OCI-LY7 (cell line): ENCODE results near the gene ELMO1. TPM values are rescaled to one million over a fixed set of nuclear protein-coding genes. Genes with fewer than 3 reads are reported as not detected.
A peak's percentile ranks its signal among the peaks of the same experiment; 100 is the strongest.

Experiments
- BruUV-seq: library from RNA; stranded (reverse); fragments of 400-500 nt; replicated peaks from 2 replicates; lab custom pipeline; 2021; lab: Mats Ljungman, UMichigan
- CTCF ChIA-PET: fragments of 300-600 bp; sonication (Branson Sonifier 250); formaldehyde crosslinking; loops from one replicate; lab custom pipeline; 2022; ENCODE audit warnings: antibody characterized with exemption; ENCODE audit not compliant: unreplicated experiment; lab: Charles Lee
- POLR2A ChIA-PET: fragments of 300-600 bp; sonication (Branson Sonifier 250); formaldehyde crosslinking; loops from one replicate; lab custom pipeline; 2022; ENCODE audit warnings: antibody characterized with exemption; lab: Charles Lee
- DNase-seq: peaks from one replicate; pipeline ENCODE4 v3.0.0-alpha.2; 2015; ENCODE audit warnings: low spot score
- H2AFZ ChIP-seq: fragments of 200-600 bp; sonication (generic), shearing (Covaris generic); 2 replicates; pipeline ENCODE4 v1.6.1; 2014; ENCODE audit warnings: mild to moderate bottlenecking, antibody characterized with exemption, low read length, moderate library complexity
- H3K27ac ChIP-seq: fragments of 200-600 bp; sonication (generic); 2 replicates; pipeline ENCODE4 v1.5.1; 2014; ENCODE audit warnings: mixed run types, low read depth, mild to moderate bottlenecking, moderate library complexity, low read length, inconsistent platforms; ENCODE audit not compliant: poor library complexity, severe bottlenecking
- H3K36me3 ChIP-seq: fragments of 200-600 bp; sonication (generic); 2 replicates; pipeline ENCODE4 v1.6.1; 2014; ENCODE audit warnings: mild to moderate bottlenecking, antibody characterized with exemption, low read length, moderate library complexity, mixed read lengths; ENCODE audit not compliant: insufficient read depth
- H3K4me1 ChIP-seq: fragments of 200-600 bp; sonication (generic); 2 replicates; pipeline ENCODE4 v1.5.1; 2014; ENCODE audit warnings: mild to moderate bottlenecking, low read length; ENCODE audit not compliant: insufficient read depth, poor library complexity, severe bottlenecking
- H3K4me2 ChIP-seq: fragments of 200-600 bp; sonication (generic); 2 replicates; pipeline ENCODE4 v1.6.1; 2014; ENCODE audit warnings: mild to moderate bottlenecking, low read length
- H3K4me3 ChIP-seq: fragments of 200-600 bp; sonication (generic); 2 replicates; pipeline ENCODE4 v1.5.1; 2014; ENCODE audit warnings: mild to moderate bottlenecking, low read depth, low read length; ENCODE audit not compliant: poor library complexity, severe bottlenecking
- H3K79me2 ChIP-seq: fragments of 200-600 bp; sonication (generic); 2 replicates; pipeline ENCODE4 v1.6.1; 2016; ENCODE audit warnings: low read depth, mild to moderate bottlenecking, low read length, moderate library complexity, mixed read lengths; ENCODE audit not compliant: insufficient read depth
- H3K9me2 ChIP-seq: fragments of 200-600 bp; sonication (generic); 2 replicates; pipeline ENCODE4 v1.6.1; 2016; ENCODE audit warnings: mild to moderate bottlenecking, low read length, mixed read lengths; ENCODE audit not compliant: insufficient read depth
- H3K9me3 ChIP-seq: fragments of 200-600 bp; sonication (generic); 2 replicates; pipeline ENCODE4 v1.6.1; 2014; ENCODE audit warnings: mild to moderate bottlenecking, mixed run types, low read length, mixed read lengths
- H4K20me1 ChIP-seq: fragments of 200-600 bp; sonication (generic); 2 replicates; pipeline ENCODE4 v1.6.1; 2014; ENCODE audit warnings: mild to moderate bottlenecking, antibody characterized with exemption, low read length, moderate library complexity, mixed read lengths; ENCODE audit not compliant: insufficient read depth
- EZH2phosphoT487 ChIP-seq: fragments of 200-600 bp; sonication (generic); IDR thresholded peaks from 2 replicates; pipeline ENCODE4 v1.6.1; 2018; ENCODE audit warnings: low read depth, borderline replicate concordance, mild to moderate bottlenecking, mixed run types, antibody characterized with exemption, low read length, moderate library complexity, mixed read lengths
- intact Hi-C: fragments of 100-400 bp; cut with micrococcal nuclease; formaldehyde crosslinking; loops from one replicate; pipeline ENCODE4 v1.10.0; 2022; ENCODE audit not compliant: unreplicated experiment
- total RNA-seq, 2 experiments: library from RNA; depleted of rRNA in 1 of 2; stranded (reverse); fragments of >200 nt in 1 of 2; shearing (Covaris generic) in 1 of 2; gene quantifications; 2 replicates each; pipeline ENCODE4 v1.2.3, GENCODE V29; 2014 to 2022
- TF ChIP-seq, protein P1 (sequence below): fragments of 200-600 bp; sonication (generic); conservative IDR thresholded peaks from 2 replicates; pipeline ENCODE4 v1.5.1; 2014; ENCODE audit warnings: mild to moderate bottlenecking, antibody characterized with exemption, low read length, moderate library complexity, mixed read lengths

The ELMO1 gene
- total RNA-seq, 2 experiments from 2014 or later, result 101 to 103 TPM

DNA sequence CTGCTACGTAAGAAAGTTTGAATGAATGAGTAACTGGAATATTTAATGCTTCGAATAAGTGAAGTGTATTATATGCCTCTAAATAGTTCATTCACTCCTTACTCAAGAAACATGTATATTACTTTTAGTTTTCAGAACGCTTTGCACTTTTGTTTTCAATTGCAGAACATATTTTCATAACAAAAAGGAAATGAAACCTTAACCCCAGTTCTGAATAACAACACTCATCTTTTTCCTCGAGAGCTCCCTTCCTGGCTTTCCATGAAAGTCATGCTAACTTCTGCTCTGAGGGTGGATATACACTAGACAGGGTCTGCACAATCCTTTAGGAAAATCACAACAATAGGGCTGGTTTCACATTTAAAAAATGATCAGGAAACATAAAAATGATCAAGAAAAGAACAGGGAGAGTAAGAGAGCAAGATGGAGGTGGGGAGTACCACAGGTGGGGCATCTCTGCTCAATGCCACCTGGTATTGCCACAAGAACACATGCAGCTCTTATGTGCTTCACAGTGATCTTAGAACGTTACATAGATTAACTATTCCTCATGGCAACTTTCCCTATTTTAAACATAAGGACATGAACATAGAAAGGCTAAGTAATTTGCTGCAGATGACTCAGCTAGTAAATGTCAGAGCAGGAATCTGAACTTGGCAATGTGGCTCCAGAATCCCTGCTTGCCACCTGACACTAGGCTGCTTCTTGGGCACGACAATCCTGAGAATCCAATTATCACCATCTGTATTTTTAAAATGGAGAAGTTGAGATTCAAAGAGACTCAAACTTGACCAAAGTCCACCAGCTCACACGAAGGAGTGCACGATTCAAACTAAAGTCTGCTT lies 504.9 kb downstream of the ELMO1 start:
- intact Hi-C loops, result no loop called here

DNA sequence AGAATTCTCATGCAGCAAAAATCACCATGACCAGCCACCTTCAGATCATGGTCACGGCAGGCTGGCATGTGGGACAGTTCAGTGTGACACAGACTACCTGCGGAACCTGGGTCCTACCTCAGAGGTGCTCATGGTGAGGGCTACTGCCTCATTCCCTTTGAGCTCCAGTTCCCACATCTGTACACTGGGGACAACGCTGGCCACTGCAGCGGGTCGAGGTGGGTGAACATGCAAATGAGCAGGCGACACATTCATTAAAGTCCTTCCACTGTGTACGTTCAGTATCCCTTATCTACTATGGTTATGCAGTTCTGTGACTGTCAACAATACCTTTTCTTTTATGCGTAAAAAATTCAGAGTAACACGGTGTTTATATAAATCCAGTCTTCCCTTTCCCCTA lies 505.7 kb downstream of the ELMO1 start:
- no peak overlapping the region; the same call in 1 of the 2 replicates for H3K4me2 ChIP-seq
- H3K79me2 ChIP-seq, result no peaks in the 10 kb centered on the region
- TF ChIP-seq, protein P1, sequence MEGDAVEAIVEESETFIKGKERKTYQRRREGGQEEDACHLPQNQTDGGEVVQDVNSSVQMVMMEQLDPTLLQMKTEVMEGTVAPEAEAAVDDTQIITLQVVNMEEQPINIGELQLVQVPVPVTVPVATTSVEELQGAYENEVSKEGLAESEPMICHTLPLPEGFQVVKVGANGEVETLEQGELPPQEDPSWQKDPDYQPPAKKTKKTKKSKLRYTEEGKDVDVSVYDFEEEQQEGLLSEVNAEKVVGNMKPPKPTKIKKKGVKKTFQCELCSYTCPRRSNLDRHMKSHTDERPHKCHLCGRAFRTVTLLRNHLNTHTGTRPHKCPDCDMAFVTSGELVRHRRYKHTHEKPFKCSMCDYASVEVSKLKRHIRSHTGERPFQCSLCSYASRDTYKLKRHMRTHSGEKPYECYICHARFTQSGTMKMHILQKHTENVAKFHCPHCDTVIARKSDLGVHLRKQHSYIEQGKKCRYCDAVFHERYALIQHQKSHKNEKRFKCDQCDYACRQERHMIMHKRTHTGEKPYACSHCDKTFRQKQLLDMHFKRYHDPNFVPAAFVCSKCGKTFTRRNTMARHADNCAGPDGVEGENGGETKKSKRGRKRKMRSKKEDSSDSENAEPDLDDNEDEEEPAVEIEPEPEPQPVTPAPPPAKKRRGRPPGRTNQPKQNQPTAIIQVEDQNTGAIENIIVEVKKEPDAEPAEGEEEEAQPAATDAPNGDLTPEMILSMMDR, result no peak
- TF ChIP-seq EZH2phosphoT487, result no peak
- H3K9me3 ChIP-seq, result 0 out of 2 replicates have a peak, but pooled peaks cover 8% of the 10 kb centered on the region
- H3K27ac ChIP-seq, result no peak overlapping the region
- H3K4me3 ChIP-seq, result no peak overlapping the region
- DNase-seq, result no peak
- POLR2A ChIA-PET, result interaction anchor here (0.8 to 1.9 kb wide), 2 partner anchors 12 to 13 kb away, joined by 3 to 5 read pairs; no protein-coding TSS in a partner anchor
- CTCF ChIA-PET, result interaction anchor here (0.6 kb wide), 1 partner anchor 14 kb away, joined by 3 read pairs; no protein-coding TSS in a partner anchor
- no peaks in the 10 kb centered on the region; the same call in 1 of the 2 replicates for H4K20me1 ChIP-seq
- H2AFZ ChIP-seq, result no peak overlapping the region
- no peaks in the 10 kb centered on the region for H3K9me2 ChIP-seq
- intact Hi-C loops, result no loop called here
- H3K4me1 ChIP-seq, result peaks cover 31% of the 10 kb centered on the region
- H3K36me3 ChIP-seq, result peaks cover 11% of the 10 kb centered on the region
- BruUV-seq, result no TSS peak

More for the DNA sequence above, 504.9 kb downstream of the ELMO1 start:
- no peaks in the 10 kb centered on the region for H3K79me2 ChIP-seq
- H2AFZ ChIP-seq, result no peak overlapping the region
- peak; percentile 6 for DNase-seq
- H3K4me1 ChIP-seq, result peaks cover 31% of the 10 kb centered on the region
- ChIA-PET CTCF (interaction anchor here (0.6 kb wide), 1 partner anchor 15 kb away, joined by 3 read pairs; no protein-coding TSS in a partner anchor), POLR2A (interaction anchor here (0.8 to 1.9 kb wide), 3 partner anchors 11 to 841 kb away, joined by 3 to 5 read pairs (median 3); no protein-coding TSS in a partner anchor)
- TF ChIP-seq EZH2phosphoT487, result no peak
- TF ChIP-seq, protein P1, result no peak
- no TSS peak for BruUV-seq
- H4K20me1 ChIP-seq, result no peaks in the 10 kb centered on the region; the same call in 1 of the 2 replicates
- H3K27ac ChIP-seq, result no peak overlapping the region
- no peak overlapping the region for H3K4me2 ChIP-seq
- H3K9me2 ChIP-seq, result no peaks in the 10 kb centered on the region
- 0 out of 2 replicates have a peak, but pooled peaks cover 4% of the 10 kb centered on the region for H3K9me3 ChIP-seq
- no peak overlapping the region for H3K4me3 ChIP-seq
- H3K36me3 ChIP-seq, result 0 out of 2 replicates have a peak, but pooled peaks cover 2% of the 10 kb centered on the region
